ENCODE measurements around the gene TTI1.

DNA sequence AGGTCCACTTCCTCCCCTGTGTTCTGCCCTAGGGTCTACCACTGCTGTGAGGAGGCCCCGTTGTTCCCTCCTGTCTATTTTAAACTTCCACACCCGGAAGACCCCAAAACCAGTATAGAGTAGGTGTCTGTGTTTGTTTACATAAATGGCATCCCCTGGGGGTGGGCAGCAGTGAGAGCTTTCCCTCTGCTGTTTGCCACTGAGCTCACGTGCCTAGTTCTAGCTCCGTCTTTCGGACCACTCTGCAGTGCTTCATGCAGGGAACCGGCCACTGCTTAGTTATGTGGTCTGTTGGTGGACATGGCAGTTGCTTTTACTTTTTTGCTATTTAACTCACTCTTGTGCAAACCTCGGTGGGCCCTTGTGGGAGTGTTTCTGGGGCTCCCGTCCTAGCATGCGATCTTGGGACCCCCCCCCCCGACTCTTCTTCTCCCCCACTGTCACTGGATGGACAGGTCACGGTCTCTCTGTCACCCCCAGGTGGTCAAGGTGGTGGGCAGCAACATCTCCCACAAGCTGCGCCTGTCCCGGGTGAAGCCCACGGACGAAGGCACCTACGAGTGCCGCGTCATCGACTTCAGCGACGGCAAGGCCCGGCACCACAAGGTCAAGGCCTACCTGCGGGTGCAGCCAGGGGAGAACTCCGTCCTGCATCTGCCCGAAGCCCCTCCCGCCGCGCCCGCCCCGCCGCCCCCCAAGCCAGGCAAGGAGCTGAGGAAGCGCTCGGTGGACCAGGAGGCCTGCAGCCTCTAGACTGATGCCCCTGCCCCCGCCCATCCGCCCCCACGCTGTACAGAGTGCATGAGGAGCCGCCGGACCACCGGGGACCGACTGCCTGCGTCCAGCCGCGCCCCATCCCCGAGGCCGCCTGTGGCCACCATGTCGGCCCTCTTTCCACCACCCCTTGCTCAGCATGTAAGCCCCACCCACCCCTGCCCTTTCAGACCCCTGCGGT, 89.5 kb downstream of the TTI1 start:
- TF ChIP-seq, protein P1, sequence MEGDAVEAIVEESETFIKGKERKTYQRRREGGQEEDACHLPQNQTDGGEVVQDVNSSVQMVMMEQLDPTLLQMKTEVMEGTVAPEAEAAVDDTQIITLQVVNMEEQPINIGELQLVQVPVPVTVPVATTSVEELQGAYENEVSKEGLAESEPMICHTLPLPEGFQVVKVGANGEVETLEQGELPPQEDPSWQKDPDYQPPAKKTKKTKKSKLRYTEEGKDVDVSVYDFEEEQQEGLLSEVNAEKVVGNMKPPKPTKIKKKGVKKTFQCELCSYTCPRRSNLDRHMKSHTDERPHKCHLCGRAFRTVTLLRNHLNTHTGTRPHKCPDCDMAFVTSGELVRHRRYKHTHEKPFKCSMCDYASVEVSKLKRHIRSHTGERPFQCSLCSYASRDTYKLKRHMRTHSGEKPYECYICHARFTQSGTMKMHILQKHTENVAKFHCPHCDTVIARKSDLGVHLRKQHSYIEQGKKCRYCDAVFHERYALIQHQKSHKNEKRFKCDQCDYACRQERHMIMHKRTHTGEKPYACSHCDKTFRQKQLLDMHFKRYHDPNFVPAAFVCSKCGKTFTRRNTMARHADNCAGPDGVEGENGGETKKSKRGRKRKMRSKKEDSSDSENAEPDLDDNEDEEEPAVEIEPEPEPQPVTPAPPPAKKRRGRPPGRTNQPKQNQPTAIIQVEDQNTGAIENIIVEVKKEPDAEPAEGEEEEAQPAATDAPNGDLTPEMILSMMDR (IDR thresholded peaks at IDR 0.05 in 2 of 3, conservative IDR thresholded peaks at IDR 0.05 in 1 of 3; ENCODE audit: borderline replicate concordance in 1 of 3, insufficient read depth in 1 of 3, low read depth in 2 of 3, low read length in 2 of 3), result peak in 1 of 3 experiments; percentile 23; a peak in 3 of 6 replicates
- TF ChIP-seq POLR2A (IDR thresholded peaks at IDR 0.05; ENCODE audit: borderline replicate concordance, extremely low read depth, insufficient read depth, insufficient read length), result no peak
- no peak for TF ChIP-seq EZH2phosphoT487 (IDR thresholded peaks at IDR 0.05; ENCODE audit: borderline replicate concordance)
- no peak for TF ChIP-seq EZH2 (IDR thresholded peaks at IDR 0.05)
- TF ChIP-seq, protein P2, sequence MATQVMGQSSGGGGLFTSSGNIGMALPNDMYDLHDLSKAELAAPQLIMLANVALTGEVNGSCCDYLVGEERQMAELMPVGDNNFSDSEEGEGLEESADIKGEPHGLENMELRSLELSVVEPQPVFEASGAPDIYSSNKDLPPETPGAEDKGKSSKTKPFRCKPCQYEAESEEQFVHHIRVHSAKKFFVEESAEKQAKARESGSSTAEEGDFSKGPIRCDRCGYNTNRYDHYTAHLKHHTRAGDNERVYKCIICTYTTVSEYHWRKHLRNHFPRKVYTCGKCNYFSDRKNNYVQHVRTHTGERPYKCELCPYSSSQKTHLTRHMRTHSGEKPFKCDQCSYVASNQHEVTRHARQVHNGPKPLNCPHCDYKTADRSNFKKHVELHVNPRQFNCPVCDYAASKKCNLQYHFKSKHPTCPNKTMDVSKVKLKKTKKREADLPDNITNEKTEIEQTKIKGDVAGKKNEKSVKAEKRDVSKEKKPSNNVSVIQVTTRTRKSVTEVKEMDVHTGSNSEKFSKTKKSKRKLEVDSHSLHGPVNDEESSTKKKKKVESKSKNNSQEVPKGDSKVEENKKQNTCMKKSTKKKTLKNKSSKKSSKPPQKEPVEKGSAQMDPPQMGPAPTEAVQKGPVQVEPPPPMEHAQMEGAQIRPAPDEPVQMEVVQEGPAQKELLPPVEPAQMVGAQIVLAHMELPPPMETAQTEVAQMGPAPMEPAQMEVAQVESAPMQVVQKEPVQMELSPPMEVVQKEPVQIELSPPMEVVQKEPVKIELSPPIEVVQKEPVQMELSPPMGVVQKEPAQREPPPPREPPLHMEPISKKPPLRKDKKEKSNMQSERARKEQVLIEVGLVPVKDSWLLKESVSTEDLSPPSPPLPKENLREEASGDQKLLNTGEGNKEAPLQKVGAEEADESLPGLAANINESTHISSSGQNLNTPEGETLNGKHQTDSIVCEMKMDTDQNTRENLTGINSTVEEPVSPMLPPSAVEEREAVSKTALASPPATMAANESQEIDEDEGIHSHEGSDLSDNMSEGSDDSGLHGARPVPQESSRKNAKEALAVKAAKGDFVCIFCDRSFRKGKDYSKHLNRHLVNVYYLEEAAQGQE (IDR thresholded peaks at IDR 0.05; ENCODE audit: low read depth), result no peak
- no peak for TF ChIP-seq RAD21 (IDR thresholded peaks at IDR 0.05; ENCODE audit: low read depth)
- TF ChIP-seq ZNF274 (IDR thresholded peaks at IDR 0.05; ENCODE audit: low read depth, low read length), result no peak
- no peak for TF ChIP-seq JUND (IDR thresholded peaks at IDR 0.05)
- TF ChIP-seq SRF (IDR thresholded peaks at IDR 0.05; ENCODE audit: low read depth), result no peak
- TF ChIP-seq POLR2AphosphoS5 (IDR thresholded peaks at IDR 0.05; ENCODE audit: low read depth, low read length), result no peak
- no peak for TF ChIP-seq YY1 (IDR thresholded peaks at IDR 0.05; ENCODE audit: extremely low read depth, insufficient replicate concordance, low read depth, low read length)
- TF ChIP-seq ATF3 (IDR thresholded peaks at IDR 0.05), result no peak
- TF ChIP-seq, protein P3, sequence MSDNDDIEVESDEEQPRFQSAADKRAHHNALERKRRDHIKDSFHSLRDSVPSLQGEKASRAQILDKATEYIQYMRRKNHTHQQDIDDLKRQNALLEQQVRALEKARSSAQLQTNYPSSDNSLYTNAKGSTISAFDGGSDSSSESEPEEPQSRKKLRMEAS (IDR thresholded peaks at IDR 0.05), result no peak
